ENCODE results near the gene MAGI1.

The MAGI1 gene

DNA sequence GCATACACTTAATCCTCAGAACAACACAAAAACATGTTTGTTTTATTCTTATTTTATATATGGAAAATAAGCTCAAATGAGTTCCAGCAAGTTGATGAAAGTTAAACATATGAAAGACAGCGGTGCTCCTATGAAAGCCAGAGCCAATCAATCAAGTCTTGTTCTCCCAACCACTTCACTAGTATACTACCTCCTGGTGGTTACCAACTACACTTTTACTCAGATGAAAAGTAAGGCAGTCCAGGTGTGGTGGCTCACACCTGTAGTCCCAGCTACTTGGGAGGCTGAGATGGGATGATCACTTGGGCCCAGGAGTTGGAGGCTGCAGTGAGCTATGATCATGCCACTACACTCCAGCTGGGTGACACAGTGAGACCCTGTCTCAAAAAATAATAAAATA, 66.0 kb downstream of the MAGI1 start:
- DNase-seq (ENCODE audit: low read depth), result no peak

DNA sequence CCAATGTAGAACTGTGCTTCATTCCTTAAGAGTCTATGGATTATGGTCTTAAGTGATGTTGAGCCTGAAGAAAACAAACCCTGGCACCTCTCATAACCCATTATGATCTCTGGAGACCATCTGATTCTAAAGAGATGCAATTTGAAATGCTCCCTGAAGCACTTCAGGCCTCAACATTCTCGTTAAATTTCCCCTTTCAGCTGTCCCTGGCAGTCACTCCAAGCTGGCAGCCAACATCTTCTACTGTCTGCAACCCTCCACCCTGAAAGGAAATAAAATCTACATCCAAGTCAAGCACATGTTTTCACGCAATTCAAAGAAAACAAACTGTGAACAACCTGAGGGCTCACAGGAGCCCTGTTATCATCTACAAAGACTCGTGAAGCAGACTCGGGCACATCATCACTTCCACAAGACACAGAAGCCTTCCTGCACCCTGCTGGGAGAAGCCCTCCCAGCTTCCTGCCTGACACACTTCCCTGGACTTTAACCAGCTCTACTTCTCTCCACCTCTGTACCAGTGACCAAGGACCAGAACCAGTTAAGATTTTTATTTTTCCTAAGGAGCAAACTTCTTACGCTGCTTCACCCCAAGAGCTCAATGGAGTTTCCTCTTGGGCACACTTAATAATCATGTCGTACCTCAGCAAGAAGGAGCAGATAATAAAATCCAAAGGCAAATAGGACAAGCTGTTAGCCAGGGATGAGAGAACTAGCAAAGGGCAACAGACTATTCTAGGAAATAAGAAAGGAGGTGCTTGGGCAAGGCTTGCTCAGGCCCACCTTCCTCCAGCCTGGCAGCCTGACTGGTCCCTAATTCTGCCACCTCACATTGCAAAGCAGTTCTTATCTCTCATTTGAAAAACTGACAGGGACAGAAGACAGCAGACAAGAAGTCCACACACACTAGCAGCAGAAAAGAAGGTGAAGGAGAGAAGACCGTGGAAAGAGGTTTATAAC, 67.1 kb downstream of the MAGI1 start:
- no peak for DNase-seq (ENCODE audit: low read depth)

DNA sequence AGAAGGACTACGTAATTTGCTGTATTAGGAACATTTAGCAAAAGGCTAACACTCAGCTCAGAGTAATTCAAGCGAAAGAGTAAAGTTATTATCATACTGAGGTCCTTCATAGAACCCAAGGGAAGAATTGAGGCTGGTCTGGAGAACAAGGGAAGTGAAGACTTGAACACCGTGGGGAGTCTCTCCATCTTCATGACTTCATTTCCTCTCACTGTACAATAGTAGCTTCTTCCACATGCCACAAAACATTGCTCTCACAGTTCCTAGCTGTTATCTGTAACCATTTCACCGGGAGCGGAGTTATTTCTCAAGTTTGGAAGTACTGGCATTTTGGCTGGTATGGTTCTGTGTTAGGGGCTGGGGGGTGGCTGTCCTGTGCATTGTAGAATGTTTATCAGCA, 69.7 kb downstream of the MAGI1 start:
- DNase-seq (ENCODE audit: low read depth), result no peak

DNA sequence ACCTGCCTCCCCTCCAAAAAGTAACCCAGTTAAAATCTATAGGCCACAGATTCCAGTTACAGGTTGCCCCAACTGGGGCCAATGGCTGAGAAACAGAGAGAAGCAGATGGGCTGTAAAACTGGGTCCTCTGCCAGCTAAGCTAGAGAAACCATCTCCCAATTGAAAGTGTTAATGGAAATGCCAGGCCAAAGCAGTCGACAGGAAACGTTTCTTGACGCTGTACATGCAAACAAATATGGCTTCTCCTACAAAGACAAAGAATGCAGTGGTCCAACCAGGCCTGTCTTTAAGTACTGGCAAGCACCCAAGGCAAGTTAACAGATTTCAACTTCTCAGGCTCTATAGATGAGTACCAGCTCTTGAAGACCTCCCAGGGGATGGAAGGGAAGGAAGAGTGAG, 71.3 kb downstream of the MAGI1 start:
- no peak for DNase-seq (ENCODE audit: low read depth)

DNA sequence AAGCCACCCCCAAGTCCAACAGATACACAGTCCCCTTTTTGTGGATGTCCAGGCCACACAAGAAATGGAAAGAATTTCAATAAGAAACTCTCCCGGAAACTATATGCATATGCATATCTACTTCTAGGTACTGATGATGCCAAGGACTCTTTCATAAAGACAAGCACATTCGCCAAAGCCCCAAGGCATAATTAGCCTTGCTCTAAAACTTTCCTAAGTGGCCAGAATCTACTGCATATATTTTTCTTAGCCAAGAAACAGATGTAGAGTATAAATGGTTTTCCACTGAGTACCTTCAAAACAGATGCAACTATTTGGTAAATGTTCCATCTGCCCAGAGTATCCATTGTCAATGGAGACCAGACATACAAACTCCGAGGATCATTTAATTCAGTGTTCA, 73.9 kb downstream of the MAGI1 start:
- no peak for DNase-seq (ENCODE audit: low read depth)

DNA sequence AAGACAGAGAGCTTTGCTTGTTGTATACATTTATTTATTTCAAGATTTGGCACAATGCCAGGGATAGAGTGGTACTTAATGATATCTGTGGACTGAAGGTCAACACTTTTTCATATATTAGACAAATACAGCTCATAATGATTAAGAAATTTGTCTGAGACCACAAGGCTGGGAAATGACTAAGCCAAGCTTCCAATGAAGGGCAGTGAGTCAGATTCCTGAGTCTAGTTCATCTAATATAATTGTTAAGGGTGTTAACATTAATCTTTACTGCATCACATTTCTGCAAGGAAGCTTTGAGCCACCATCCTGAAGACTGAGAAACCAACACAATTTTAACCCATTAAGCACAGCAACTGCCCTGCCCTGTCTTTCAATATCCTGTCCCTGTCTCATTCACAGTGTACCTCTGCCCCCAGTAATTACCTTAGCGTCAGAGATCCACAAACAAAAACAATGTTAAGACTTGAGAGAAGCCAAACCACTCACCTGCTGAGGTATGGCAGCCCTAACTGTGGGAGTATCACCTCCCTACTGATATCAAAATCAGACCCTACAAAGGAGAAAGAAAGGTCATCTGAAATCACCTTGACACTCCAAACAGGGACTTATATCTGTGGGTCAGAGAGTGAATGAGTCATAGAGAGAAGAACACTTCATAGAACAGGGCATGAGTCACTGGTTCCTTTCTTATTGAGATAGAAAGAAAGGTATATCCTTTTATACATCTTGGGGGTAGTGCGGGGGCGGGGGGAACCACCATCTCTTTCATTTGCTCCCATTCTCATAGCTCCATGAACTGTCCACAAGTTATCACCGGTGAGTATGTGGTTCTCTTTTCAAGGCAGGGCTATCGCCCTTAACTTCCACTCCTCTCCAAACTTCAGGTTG, 74.7 kb downstream of the MAGI1 start:
- peak; percentile 29 for DNase-seq (ENCODE audit: low read depth)

DNA sequence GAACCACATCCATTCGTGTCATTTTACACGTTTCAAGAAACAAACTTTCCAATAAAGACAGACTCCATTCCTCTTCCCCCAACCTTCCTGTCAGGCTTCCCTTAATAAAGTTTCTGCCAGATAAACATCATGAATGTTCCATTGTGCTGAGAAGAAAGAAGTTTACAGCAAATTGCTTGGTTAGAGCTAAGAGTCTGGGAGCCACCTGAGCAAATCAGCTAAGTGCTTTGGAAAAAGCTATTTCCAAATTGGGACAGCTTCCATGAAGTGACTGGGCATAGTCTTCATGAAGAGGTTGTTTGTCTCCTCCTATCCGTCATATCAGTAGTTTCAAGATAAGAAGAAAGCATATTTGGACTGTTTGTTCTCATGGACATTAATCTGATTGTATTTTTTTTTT, 77.0 kb downstream of the MAGI1 start:
- no peak for DNase-seq (ENCODE audit: low read depth)

DNA sequence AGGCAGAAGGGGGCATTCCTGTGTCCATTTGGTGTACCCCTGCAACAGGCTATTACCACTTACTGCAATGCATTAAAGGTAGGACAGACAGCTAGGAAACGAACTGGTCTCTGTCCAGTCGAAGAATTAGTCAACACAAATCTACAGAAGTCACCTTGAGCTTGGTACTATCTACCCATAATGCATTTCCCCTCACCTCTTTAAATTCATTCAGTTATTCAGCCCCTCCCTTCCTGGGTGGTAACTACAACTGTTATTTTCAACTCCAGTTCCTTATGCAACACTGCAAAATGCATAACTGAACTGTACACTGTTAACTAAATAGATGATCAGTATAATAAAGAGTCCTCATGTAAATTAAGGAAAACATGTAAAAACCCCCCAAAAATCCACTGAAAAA, 77.6 kb downstream of the MAGI1 start:
- no peak for DNase-seq (ENCODE audit: low read depth)

DNA sequence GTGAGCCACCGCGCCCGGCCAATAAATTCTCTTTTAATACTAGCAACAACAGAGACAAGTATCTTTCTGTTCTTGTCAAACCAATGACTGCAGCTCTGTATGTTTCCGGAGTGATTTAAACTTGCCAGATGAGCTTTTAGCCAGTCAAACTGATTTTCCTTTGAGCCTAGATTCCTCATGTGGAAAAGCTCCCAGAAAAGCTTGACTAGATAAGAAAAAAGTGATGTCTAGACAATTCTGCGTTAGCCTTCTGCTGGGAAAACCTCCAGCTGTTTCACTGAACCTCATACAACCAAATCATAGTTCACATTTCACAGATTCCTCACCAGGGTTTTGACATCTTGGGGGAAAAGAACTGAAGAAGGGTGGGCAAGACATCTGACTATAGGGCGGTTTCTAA, 78.6 kb downstream of the MAGI1 start:
- no peak for DNase-seq (ENCODE audit: low read depth)

DNA sequence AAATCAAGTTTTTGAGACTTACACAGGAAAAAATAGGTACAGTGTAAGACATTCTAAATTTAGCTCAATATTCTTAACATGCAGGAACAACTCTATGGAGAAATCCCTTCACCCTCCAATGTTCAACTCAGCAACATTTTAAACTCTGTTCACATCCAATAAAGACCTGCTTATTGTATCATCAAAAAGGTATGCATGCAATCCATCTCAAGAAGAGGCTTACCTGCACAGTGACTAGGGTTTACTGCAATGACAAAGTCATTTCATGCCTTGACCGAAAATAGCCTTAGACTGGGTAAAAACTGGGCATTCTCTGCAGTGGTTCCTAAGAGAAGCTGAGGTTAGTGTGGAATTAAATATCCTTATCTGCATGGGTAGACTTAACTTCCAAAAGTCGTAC, 80.5 kb downstream of the MAGI1 start:
- DNase-seq (ENCODE audit: low read depth), result no peak

DNA sequence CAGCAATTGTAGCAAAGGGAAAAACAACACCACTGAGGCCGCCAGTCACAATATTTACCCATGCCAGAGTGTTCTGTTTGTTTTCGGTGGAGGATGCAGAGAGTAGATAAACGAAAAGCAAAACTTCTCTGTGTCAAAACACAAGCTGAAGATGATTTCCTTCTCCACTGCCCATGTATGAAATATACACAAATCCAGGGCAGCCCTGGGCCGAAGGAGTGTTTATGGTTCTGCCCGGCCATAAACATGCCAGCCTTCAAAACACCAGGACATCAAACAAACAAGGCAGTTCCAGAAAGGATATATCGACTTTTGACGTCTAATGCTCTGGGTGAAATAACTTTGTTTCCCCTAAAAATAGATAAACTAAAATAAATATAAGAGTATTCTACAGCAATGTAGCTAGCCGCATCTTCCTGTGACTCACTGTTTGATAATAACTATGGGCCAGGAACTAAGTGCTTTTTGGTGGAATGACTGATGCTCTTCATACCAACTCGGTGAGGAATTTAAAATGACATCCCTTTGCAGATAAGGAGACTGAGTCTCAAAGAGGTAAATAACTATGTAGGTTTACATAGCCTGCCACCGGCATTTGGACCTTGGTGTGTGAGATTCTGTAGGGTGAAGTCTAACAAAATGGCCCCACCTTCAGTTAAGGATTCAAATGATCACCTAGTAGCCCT, 82.8 kb downstream of the MAGI1 start:
- DNase-seq (ENCODE audit: low read depth), result no peak

DNA sequence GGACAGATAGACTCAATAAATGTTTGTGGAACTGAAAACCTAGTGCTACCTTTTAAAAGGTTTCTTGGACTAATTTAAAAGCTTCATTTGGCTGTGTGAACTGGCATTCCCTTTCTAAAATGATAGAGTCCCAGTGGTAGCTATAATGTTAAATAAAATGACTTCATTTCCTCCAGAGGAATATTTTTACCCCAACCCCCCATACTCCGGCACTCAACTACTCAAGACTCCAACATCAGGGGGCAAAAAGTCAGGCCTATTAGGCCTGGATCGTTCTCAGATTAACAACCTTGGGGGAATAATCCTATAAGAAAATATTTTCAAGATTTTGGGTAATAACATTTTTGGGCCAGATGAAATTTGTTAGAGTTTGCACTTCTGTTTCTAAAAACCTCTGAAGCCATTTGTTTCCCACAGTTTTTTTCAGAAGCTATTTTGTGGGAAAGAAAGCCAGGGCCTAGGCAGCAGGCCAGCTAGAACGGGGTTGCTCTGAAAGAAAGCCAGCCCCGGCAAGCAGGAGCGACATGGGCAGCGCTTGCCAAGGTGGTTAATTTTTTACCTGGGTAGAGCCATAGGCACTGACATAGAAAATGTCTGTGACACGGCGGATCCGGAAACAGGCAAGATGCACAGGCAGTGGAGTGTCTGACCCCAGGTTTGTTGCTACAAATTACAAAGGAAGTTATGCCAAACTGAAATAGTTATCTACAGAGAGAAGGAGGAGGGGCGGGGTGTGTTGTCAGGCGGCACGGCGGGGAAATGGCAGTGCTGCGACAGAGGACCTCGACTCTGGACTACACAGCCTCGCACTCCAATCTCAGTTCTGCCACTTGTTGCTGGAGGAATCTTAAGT, 84.6 kb downstream of the MAGI1 start:
- no peak for DNase-seq (ENCODE audit: low read depth)

DNA sequence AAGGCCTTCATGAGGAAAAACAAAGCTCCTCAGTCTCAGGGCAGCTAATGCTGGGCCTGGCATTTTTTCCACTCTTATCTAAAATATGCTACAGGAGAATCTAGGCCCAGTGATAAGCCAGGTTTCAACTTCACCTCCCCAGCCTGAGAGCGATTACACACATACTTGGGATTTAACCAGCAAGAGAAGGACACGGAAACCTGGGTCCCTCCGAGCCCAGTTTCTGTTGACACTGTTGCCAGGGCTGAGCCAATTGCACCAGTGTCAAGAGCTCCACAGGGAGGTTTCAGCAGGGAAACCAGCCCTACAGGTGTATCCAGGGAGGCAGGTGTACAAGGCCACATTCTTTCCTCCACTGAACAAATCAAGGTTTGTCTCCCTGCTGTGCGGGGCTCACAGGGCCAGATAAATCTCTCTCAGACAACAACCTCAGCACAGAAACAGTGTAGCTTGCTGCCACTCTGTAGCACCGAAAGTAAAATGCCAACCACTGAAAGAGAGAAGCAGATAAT, 85.4 kb downstream of the MAGI1 start:
- DNase-seq (ENCODE audit: low read depth), result no peak

DNA sequence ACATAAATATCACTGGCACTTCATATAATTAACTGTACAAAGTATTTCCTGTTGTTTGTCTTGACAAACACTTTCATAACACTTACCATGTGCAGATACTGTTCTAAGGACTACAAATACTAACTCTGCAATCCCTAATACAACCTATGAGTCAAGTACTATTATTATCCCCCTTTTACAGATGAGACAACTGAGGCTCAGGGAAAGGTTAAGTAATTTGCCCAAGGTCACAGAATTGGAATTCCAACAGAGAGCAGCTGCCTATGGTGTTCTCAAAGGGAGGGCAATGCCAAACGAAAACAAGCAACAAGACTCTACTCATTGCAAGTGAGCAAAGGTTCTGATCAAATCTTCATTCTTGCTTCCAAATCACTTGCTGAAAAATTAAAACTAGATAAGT, 85.9 kb downstream of the MAGI1 start:
- DNase-seq (ENCODE audit: low read depth), result no peak

DNA sequence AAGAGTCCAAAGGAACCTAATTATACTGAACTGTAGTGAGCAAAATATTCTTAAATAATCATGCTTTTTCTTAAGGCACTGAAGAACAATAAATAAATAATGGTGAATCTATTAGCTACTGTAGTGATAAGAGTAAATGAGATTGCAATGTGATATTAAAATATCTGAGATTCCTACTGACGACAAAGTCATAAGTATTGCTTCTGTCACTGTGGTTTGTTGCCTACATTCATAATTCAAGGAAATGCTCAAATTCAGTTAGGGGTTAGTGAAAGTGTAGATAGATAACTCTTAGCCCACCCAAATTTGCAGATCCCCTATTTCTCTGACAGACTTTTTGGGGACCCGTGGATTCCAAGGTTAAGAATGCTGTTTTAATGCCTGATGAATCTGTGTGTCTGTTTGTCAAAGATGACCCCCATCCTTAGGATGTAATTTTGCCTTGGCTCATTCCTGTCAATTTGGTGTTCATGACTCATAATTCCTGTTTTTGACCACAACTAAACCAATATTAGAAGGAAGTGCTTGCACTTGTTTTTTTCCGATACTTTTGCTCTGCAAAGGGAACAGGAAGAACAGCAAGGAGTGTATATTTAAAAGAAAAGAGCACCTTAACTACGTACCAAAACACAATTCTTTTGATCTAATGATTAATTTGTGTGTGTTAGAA, 86.7 kb downstream of the MAGI1 start:
- DNase-seq (ENCODE audit: low read depth), result no peak

DNA sequence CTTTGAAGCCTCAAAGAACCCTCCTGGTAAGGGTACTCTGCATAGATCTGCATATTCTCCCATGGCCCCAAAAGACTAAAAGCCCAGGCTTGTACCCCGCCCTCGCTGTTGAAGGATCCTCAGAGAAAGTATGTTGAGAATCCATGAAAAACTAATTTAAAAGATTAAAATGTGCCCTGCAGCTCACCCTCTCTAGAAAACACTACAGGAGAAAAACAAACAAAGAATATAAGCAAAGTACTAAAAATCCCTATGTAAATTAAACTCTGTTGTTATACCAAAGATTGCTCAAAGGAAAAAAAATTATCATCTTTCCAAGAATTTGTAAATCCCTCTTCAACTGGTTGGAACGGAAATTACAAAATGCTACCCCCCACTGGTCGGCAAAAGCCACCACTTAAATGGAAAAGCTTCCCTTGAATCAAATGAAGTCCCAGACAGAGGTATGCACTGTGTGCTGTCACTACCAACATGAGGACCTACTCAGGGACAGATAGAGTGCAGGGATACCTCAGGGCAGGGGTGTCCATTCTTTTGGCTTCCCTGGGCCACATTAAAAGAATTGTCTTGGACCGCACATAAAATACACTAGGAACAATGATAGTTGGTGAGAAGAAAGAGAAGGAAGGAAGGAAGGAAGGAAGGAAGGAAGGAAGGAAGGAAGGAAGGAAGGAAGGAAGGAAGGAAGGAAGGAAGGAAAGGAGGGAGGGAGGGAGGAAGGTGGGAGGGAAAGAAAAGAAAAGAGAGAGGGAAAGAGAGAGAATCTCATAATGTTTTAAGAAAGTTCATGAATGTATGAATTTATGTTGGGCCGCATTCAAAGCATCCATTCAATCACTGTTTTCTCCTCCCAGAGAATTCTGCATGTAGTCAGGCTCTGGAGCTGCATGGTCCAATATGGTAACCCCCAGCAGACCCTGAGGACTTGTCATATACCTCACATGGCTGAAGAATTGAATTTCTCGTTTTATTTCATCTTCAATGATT, 88.1 kb downstream of the MAGI1 start:
- no peak for DNase-seq (ENCODE audit: low read depth)

DNA sequence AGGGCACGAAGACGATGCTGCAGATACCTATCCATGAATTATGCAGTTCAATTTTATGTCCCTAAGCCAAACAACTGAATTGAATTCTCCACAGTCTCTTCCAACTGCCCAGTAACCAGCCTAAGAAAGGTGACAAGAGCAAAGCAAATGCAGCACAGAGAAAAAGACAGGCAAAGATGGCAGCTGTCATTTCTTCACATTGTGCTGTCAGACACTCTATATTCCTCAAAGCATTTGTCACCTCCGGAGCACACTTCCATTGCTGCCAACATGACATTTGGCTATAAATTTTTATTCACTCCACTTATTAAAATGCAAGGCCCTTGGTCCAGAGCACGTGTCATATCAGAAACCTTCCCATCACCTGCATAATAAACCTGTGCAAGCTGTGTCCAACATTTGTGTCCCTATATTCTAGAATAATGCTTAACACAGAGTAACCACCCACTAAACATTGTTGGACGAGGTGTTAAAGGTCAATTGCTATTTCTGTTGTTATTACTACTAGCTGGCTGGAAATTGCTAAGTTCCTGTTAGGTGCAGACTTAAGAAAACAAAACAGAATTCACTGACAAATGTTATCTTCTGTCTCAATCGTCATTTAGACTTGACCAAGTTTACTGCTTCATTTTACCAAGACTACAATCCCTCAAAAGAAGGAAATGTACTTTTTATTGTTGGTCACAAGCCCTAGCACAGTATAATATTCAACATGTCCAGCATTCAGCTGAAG, 89.7 kb downstream of the MAGI1 start:
- DNase-seq (ENCODE audit: low read depth), result no peak

DNA sequence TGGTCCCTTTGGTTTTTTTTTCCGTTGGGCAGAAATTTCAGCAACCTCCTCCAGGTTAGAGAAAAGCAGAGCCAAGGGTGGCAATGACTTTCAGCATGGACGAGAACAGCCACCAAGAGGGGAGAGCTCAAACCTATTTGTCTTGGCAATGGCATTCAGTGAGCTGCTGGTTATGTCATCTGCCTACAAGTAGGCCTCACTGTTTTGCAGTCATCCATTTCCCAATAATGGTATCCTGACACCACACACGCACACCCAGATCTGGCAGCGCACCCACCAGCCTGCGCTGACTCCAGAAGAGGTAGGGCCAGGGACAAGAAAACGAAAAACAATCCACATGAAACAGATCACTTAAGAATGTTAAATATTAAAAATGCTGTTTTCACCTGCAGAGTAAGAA, 92.3 kb downstream of the MAGI1 start:
- DNase-seq (ENCODE audit: low read depth), result peak; percentile 50

DNA sequence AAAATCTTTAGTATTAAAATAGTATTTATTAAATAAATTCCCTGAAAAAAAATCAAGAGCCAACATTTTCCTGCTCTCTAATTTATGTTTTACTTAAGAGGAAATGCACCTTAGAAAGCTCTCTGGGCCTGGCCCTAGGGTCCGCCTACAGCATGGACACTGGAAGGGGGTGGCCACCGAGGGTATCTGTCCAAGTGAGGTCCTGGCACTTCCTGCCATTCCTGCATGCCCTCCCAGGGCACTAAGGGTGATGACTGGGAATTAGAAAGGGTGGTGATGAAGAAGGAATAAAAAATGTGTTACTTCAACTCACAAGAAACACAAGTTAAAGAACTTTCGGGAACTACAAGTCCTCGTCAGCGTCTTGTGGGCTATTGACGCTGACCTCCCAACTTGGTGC, 92.8 kb downstream of the MAGI1 start:
- DNase-seq (ENCODE audit: low read depth), result no peak
